HepG2 (cell line): ENCODE measurements around the gene CEP89. TPM values are rescaled to one million over a fixed set of nuclear protein-coding genes. Genes with fewer than 3 reads are reported as not detected.
A peak's percentile ranks its signal among the peaks of the same experiment; 100 is the strongest.

Experiments used
- EZH2 ChIP-seq: conservative IDR thresholded peaks from 2 replicates; pipeline ENCODE4 v1.6.1; 2012; ENCODE audit warnings: mild to moderate bottlenecking, low read depth, low read length, moderate library complexity
- FOXO4 ChIP-seq: sonication (generic); formaldehyde crosslinking; conservative IDR thresholded peaks from 2 replicates; pipeline ENCODE4 v1.8.1; 2023; ENCODE audit warnings: missing genetic modification reagents
- JARID2 ChIP-seq: sonication (generic); formaldehyde crosslinking; IDR thresholded peaks from 2 replicates; pipeline ENCODE4 v1.8.1; 2023; ENCODE audit warnings: missing genetic modification reagents, inconsistent platforms; ENCODE audit not compliant: insufficient replicate concordance
- KAT2B ChIP-seq: fragments of 150-350 bp; IDR thresholded peaks from 2 replicates; pipeline ENCODE4 v1.6.1; 2014; ENCODE audit warnings: low read depth, low read length, borderline replicate concordance
- KLF9 ChIP-seq: IDR thresholded peaks from 2 replicates; pipeline ENCODE4 v1.6.1; 2016; ENCODE audit warnings: low read depth
- KMT2B ChIP-seq: IDR thresholded peaks from 2 replicates; pipeline ENCODE4 v1.6.1; 2016; ENCODE audit warnings: missing genetic modification reagents, missing compliant biosample characterization
- NFE2L2 ChIP-seq: fragments of 150-350 bp; IDR thresholded peaks from 2 replicates; pipeline ENCODE4 v1.6.1; 2014; ENCODE audit warnings: low read length
- PATZ1 ChIP-seq: sonication (generic); formaldehyde crosslinking; IDR thresholded peaks from 2 replicates; pipeline ENCODE4 v1.4.0; 2020; ENCODE audit warnings: missing genetic modification reagents
- RNF219 ChIP-seq: sonication (generic); formaldehyde crosslinking; IDR thresholded peaks from 2 replicates; pipeline ENCODE4 v1.5.0; 2020; ENCODE audit warnings: mild to moderate bottlenecking, missing genetic modification reagents
- THRA ChIP-seq: sonication (generic); formaldehyde crosslinking; IDR thresholded peaks from 2 replicates; pipeline ENCODE4 v1.4.0; 2020; ENCODE audit warnings: missing genetic modification reagents, borderline replicate concordance
- WIZ ChIP-seq: sonication (generic); formaldehyde crosslinking; IDR thresholded peaks from 2 replicates; pipeline ENCODE4 v1.5.1; 2020; ENCODE audit warnings: mild to moderate bottlenecking, missing genetic modification reagents
- YY1 ChIP-seq: IDR thresholded peaks from 2 replicates; pipeline ENCODE4 v1.6.1; 2011; ENCODE audit warnings: low read length, low read depth, moderate library complexity, mild to moderate bottlenecking; ENCODE audit not compliant: insufficient read depth, insufficient replicate concordance
- ZBTB25 ChIP-seq: IDR thresholded peaks from 2 replicates; pipeline ENCODE4 v1.6.1; 2018; ENCODE audit warnings: missing genetic modification reagents
- ZNF280D ChIP-seq: sonication (generic); formaldehyde crosslinking; IDR thresholded peaks from 2 replicates; pipeline ENCODE4 v1.5.1; 2020; ENCODE audit warnings: mild to moderate bottlenecking, missing genetic modification reagents
- ZNF496 ChIP-seq: sonication (generic); formaldehyde crosslinking; IDR thresholded peaks from 2 replicates; pipeline ENCODE4 v1.8.1; 2023; ENCODE audit warnings: mild to moderate bottlenecking, moderate library complexity, missing genetic modification reagents; ENCODE audit not compliant: insufficient replicate concordance
- ZNF737 ChIP-seq: sonication (generic); formaldehyde crosslinking; IDR thresholded peaks from 2 replicates; pipeline ENCODE4 v1.5.0; 2020; ENCODE audit warnings: missing genetic modification reagents, mild to moderate bottlenecking, borderline replicate concordance
- polyA plus RNA-seq, 8 experiments: library from polyadenylated mRNA; depleted of rRNA in 3 of 8; stranded (reverse) in 7 of 8; unstranded in 1 of 8; fragments of >200 nt; fragmentation: Illumina TruSeq in 4 of 8; extraction: Trizol in 4 of 8; gene quantifications; 2 replicates each; pipeline versions ENCODE4 v1.2.1 to v1.2.3, GENCODE V29; 2011 to 2016; ENCODE audit warnings: low read depth in 4 of 8, missing spikeins in 1 of 8, mixed read lengths in 1 of 8; ENCODE audit not compliant: insufficient read depth in 1 of 8
- total RNA-seq, 5 experiments: library from RNA; depleted of rRNA; stranded (reverse); fragments of >200 nt; fragmentation: Illumina TruSeq; extraction: Trizol; gene quantifications; 2 replicates each; pipeline ENCODE4 v1.2.3, GENCODE V29; 2016; ENCODE audit warnings: low read depth in 1 of 5

Gene CEP89
- total and polyA plus RNA-seq, 2 of the 13 experiments (the other 11 are each of a cell fraction or from before 2014, with no cell fraction given): 7.2 to 10.9 TPM

- TF ChIP-seq PATZ1 (CRISPR knock-in tag): no peak
- peak; percentile 77; the same call in 1 of the 2 replicates for TF ChIP-seq ZBTB25 (CRISPR knock-in tag)
- peak; percentile 45 for TF ChIP-seq YY1
- TF ChIP-seq KMT2B (CRISPR knock-in tag): peak; percentile 77
- TF ChIP-seq WIZ: no peak
- TF ChIP-seq RNF219 (CRISPR knock-in tag): no peak
- TF ChIP-seq FOXO4 (CRISPR knock-in tag): no peak
- no peak for TF ChIP-seq ZNF737 (CRISPR knock-in tag)
- TF ChIP-seq KLF9: 0 out of 2 replicates have a peak, but pooled peaks have one; percentile 33
- peak; percentile 72; the same call in 1 of the 2 replicates for TF ChIP-seq THRA (CRISPR knock-in tag)
- no peak for TF ChIP-seq ZNF496 (CRISPR knock-in tag)
- TF ChIP-seq JARID2: no peak
- TF ChIP-seq KAT2B: no peak
- no peak for TF ChIP-seq EZH2
- no peak for TF ChIP-seq NFE2L2
- 0 out of 2 replicates have a peak, but pooled peaks have one; percentile 21 for TF ChIP-seq ZNF280D (CRISPR knock-in tag)
Measured at GRCh38 chr19:32971715-32972540, at the start of gene CEP89, which contains the start of gene FAAP24 (continued).
